Pancreas (tissue), 10 donors: ENCODE results near the gene HNRNPL. TPM values are rescaled to one million over a fixed set of nuclear protein-coding genes. Genes with fewer than 3 reads are reported as not detected.
"Not testable (repeated sequence)": the region's sequence is repeated elsewhere in the genome, so short reads cannot be mapped to it uniquely, and the experiment has no call there.

ENCODE experiments used
- ATAC-seq, 4 donors: fragments of 200-7000 bp; cut with Tn5 transposase; one replicate each; pipeline versions ENCODE4 v1.8.0 to v1.9.1; 2020; ENCODE audit warnings: mild to moderate bottlenecking in 4 of 4, moderate library complexity in 4 of 4
- DNase-seq, 6 donors: peaks; one replicate each; pipeline ENCODE4 v3.0.0-alpha.2; 2020
- FAIRE-seq: peaks from 2 replicates; lab custom pipeline; 2012; peaks lifted over from hg19 to GRCh38; lab: Jason Lieb, UNC
- H3K27ac ChIP-seq, 4 donors: fragments of 200-600 bp; sonication (generic); 1 replicate in 3 of 4; 2 replicates in 1 of 4; pipeline versions ENCODE4 v1.5.0 to v1.8.0; 2020
- H3K27me3 ChIP-seq, 4 donors: fragments of 200-600 bp; one replicate each; pipeline ENCODE4 v1.8.0; 2021
- H3K36me3 ChIP-seq, 3 donors: fragments of 200-600 bp; sonication (generic) in 1 of 3; one replicate each; pipeline versions ENCODE4 v1.5.0 to v1.8.0; 2020 to 2021
- H3K4me1 ChIP-seq, 3 donors: fragments of 200-600 bp; one replicate each; pipeline ENCODE4 v1.8.0; 2021
- H3K4me3 ChIP-seq, 4 donors: fragments of 200-600 bp; sonication (generic) in 2 of 4; one replicate each; pipeline versions ENCODE4 v1.5.0 to v1.8.0; 2020 to 2021
- H3K9me3 ChIP-seq, 4 donors: fragments of 200-600 bp; one replicate each; pipeline ENCODE4 v1.8.0; 2021
- WGBS, 2 donors: extraction: QIAGEN DNeasy Blood & Tissue Kit; methylation state at CpG; one replicate each; pipeline ENCODE4 v1.1.7; 2013; 5-methylcytosine and 5-hydroxymethylcytosine counted together
- intact Hi-C, 3 donors: fragments of 100-400 bp; cut with DNase I; formaldehyde crosslinking; loops; one replicate each; pipeline versions ENCODE4 v1.11.1 to v1.14.2; 2022
- polyA plus RNA-seq, 2 donors: library from polyadenylated mRNA; stranded (reverse); fragments of 200-250 nt; gene quantifications; one replicate each; pipeline ENCODE4 v1.2.3, GENCODE V29; 2013
- total RNA-seq, 6 donors: library from RNA; stranded (reverse); fragmentation: NEBNext Ultra II Directional in 4 of 6; extraction: Animal tissue kit (Norgen Biotek cat#: 25700) in 4 of 6; gene quantifications; one replicate each; pipeline versions ENCODE4 v1.2.1 to v1.2.4, GENCODE V29; 2021 to 2023
- TF ChIP-seq, protein P1 (sequence below), 4 donors: fragments of 200-600 bp; sonication (generic) in 3 of 4; IDR thresholded peaks; one replicate each; pipeline versions ENCODE4 v1.5.0 to v1.8.0; 2021; ENCODE audit warnings: antibody characterized with exemption in 4 of 4
- donor health status: healthy with polysubstance abuse.
- donor health status: DM: no; HTN: no; CAD: no; lungs with moderate emphysema.
- donor health status: DM: no; HTN: no; CAD: no.
- donor health status: control.
- donor health status: control.
- donor health status: Bipolar disorder and iron deficiency.
- donor health status: DM: yes; HTN: yes; CAD: no.
- donor health status: DM: no; HTN: no; CAD: no.
- donor health status: DM: no; HTN: no; CAD: no.
- donor health status: DM: yes; HTN: yes; CAD: no.

The HNRNPL gene
- total and polyA plus RNA-seq, 8 donors, result 89.2 to 161 (median 127) TPM

DNA sequence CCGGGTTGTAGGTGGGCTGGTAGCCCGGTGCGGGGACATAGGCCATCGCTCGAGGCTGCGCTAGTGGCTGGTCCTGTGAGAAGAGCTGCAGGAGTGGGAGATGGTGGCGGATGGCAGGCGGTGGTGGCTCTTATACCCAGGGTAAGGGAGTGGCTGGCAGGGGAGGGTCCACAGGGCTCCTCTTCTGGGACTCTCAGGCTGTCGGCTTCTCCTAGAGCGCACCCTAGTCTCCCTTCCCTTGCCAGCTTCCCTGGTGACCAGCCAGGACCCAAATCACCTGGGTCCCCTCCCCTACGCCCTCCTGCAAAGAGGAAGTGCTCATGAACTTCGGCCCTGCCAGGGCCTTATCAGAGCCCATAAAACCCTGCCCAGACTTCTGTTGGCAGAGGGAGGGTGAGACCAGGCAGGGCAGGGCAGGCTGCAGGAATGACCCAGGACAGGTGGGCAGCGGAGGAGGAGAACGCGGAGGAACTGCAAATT is 36.9 kb downstream of the HNRNPL start, which contains the start of gene LGALS4:
Gene LGALS4 (minus strand): TSS at position 105 of the 480 bp plus-strand sequence. CDS start 59 bp downstream, at position 46.
- TF ChIP-seq, protein P1, sequence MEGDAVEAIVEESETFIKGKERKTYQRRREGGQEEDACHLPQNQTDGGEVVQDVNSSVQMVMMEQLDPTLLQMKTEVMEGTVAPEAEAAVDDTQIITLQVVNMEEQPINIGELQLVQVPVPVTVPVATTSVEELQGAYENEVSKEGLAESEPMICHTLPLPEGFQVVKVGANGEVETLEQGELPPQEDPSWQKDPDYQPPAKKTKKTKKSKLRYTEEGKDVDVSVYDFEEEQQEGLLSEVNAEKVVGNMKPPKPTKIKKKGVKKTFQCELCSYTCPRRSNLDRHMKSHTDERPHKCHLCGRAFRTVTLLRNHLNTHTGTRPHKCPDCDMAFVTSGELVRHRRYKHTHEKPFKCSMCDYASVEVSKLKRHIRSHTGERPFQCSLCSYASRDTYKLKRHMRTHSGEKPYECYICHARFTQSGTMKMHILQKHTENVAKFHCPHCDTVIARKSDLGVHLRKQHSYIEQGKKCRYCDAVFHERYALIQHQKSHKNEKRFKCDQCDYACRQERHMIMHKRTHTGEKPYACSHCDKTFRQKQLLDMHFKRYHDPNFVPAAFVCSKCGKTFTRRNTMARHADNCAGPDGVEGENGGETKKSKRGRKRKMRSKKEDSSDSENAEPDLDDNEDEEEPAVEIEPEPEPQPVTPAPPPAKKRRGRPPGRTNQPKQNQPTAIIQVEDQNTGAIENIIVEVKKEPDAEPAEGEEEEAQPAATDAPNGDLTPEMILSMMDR (IDR thresholded peaks at IDR 0.05), result no peak
- no peaks in the 10 kb centered on the region for H3K9me3 ChIP-seq
- H3K36me3 ChIP-seq, result peaks cover 0 to 22% (median 9%) of the 10 kb centered on the region in 3 donors
- DNase-seq (peak; percentile 75 to 92 (median 88)), FAIRE-seq (no peak), ATAC-seq (peak; percentile 91 to 98 (median 94))
- H3K27me3 ChIP-seq, result no peaks in the 10 kb centered on the region
- H3K4me3 ChIP-seq, result peak within 1 kb of the TSS in 2 of 4 donors; percentile 24 to 29
- H3K27ac ChIP-seq, result peak within 1 kb of the TSS; percentile 43 to 62 (median 50)
- H3K4me1 ChIP-seq, result peaks cover 0 to 10% (median 9%) of the 10 kb centered on the region in 3 donors
- WGBS, 2 donors, result 44 to 46% methylated on average over 15 of the region's 15 CpGs
- intact Hi-C loops, result no loop called here

GRCh38 chr19:38812009-38812840 is 37.6 kb downstream of the HNRNPL start:
- Histone ChIP-seq H3K4me3 (peak overlapping the region in 2 of 4 donors; percentile 24 to 29), H3K27me3 (no peaks in the 10 kb centered on the region), H3K4me1 (peaks cover 0 to 10% (median 9%) of the 10 kb centered on the region in 3 donors), H3K9me3 (no peaks in the 10 kb centered on the region), H3K36me3 (peaks cover 0 to 19% (median 9%) of the 10 kb centered on the region in 3 donors), H3K27ac (peak overlapping the region; percentile 22 to 55 (median 44))
- no peak for ATAC-seq
- 77 to 78% methylated on average over 18 of the region's 18 CpGs for WGBS, 2 donors
- intact Hi-C loops, result no loop called here
- DNase-seq, result peak in 1 of 6 donors; percentile 70
- TF ChIP-seq, protein P1 (IDR thresholded peaks at IDR 0.05), result no peak
- FAIRE-seq, result no peak

GRCh38 chr19:38809592-38810252 is 40.1 kb downstream of the HNRNPL start:
- H3K27me3 ChIP-seq, result no peaks in the 10 kb centered on the region
- no peaks in the 10 kb centered on the region for H3K9me3 ChIP-seq
- intact Hi-C loops, result no loop called here
- H3K4me1 ChIP-seq, result peaks cover 0 to 10% (median 9%) of the 10 kb centered on the region in 3 donors
- DNase-seq, result no peak
- TF ChIP-seq, protein P1 (IDR thresholded peaks at IDR 0.05), result no peak
- H3K27ac ChIP-seq, result no peak overlapping the region
- no peak overlapping the region for H3K4me3 ChIP-seq
- FAIRE-seq, result no peak
- no peak for ATAC-seq
- 94 to 96% methylated on average over 8 of the region's 8 CpGs for WGBS, 2 donors
- no peaks in the 10 kb centered on the region for H3K36me3 ChIP-seq

DNA sequence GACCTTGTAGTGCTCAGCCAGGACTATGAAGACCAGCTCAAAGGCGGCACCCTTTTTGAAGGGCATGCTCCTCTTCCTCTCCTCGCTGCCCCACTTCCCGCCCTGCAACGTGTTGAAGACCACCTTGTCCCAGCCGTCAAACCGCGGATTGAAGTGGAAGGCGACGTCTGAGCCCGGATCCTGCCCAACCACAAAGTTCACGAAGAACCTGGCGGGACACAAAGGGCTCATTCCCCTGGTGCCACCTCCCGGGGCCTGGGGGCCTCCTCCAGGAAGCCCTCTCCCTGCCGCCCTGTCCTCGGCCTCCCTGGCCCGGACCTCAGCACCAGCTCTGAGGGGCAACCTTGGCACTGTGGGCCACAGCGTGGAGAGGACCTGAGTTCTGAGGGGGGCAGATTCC is 41.0 kb downstream of the HNRNPL start:
- no peak for FAIRE-seq
- H3K27ac ChIP-seq, result no peak overlapping the region

DNA sequence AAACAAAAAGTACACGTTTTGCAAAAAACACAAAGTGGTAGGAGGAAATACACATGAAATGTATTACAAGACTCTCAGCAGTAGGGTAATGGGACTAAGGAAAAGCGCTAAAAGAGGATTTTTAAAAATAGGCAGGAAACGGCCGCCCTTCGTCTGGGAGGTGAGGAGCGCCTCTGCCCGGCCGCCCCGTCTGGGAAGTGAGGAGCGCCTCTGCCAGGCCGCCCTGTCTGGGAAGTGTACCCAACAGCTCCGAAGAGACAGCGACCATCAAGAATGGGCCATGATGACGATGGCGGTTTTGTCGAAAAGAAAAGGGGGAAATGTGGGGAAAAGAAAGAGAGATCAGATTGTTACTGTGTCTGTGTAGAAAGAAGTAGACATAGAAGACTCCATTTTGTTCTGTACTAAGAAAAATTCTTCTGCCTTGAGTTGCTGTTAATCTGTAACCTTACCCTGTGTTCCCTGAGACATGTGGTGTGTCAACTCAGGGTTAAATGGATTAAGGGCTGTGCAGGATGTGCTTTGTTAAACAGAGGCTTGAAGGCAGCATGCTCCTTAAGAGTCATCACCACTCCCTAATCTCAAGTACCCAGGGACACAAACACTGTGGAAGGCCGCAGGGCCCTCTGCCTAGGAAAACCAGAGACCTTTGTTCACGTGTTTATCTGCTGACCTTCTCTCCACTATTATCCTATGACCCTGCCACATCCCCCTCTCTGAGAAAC is 42.2 kb downstream of the HNRNPL start:
- H3K4me1 ChIP-seq, H3K27ac ChIP-seq, intact Hi-C loops, H3K36me3 ChIP-seq, FAIRE-seq, DNase-seq, H3K4me3 ChIP-seq, H3K9me3 ChIP-seq, ATAC-seq, H3K27me3 ChIP-seq: not testable (repeated sequence)
- WGBS, 2 donors, result 79 to 83% methylated on average over 14 of the region's 18 CpGs

More for the DNA sequence above, 41.0 kb downstream of the HNRNPL start:
- no peak for DNase-seq
- Histone ChIP-seq H3K4me3 (no peak overlapping the region), H3K9me3 (no peaks in the 10 kb centered on the region), H3K4me1 (peaks cover 0 to 7% (median 7%) of the 10 kb centered on the region in 3 donors), H3K27me3 (no peaks in the 10 kb centered on the region), H3K36me3 (no peaks in the 10 kb centered on the region)
- intact Hi-C loops, result no loop called here
- TF ChIP-seq, protein P1 (IDR thresholded peaks at IDR 0.05), result no peak
- 95% methylated on average over 17 of the region's 17 CpGs for WGBS, 2 donors
- no peak for ATAC-seq
